IMR-90 (cell line): ENCODE measurements around the gene MAP3K5.

Source experiments
- BHLHE40 ChIP-seq: fragments of 150-350 bp; IDR thresholded peaks from 2 replicates; pipeline ENCODE4 v1.6.1; 2016; ENCODE audit warnings: mild to moderate bottlenecking, low read depth, low read length
- CEBPB ChIP-seq: IDR thresholded peaks from 2 replicates; pipeline ENCODE4 v1.6.1; 2012; ENCODE audit warnings: low read depth, low read length, improper control_type of control experiment
- MAFK ChIP-seq: IDR thresholded peaks from 2 replicates; pipeline ENCODE4 v1.6.1; 2012; ENCODE audit warnings: low read depth, low read length, improper control_type of control experiment
- MAZ ChIP-seq: IDR thresholded peaks from 2 replicates; pipeline ENCODE4 v1.6.1; 2012; ENCODE audit warnings: low read depth, mild to moderate bottlenecking, low read length, improper control_type of control experiment, moderate library complexity, borderline replicate concordance
- MXI1 ChIP-seq: IDR thresholded peaks from 2 replicates; pipeline ENCODE4 v1.6.1; 2012; ENCODE audit warnings: low read depth, mild to moderate bottlenecking, low read length, moderate library complexity, borderline replicate concordance
- NFE2L2 ChIP-seq: fragments of 150-350 bp; IDR thresholded peaks from 2 replicates; pipeline ENCODE4 v1.6.1; 2016; ENCODE audit warnings: low read depth, mild to moderate bottlenecking, low read length
- POLR2A ChIP-seq: IDR thresholded peaks from 2 replicates; pipeline ENCODE4 v1.6.1; 2012; ENCODE audit warnings: mild to moderate bottlenecking, low read depth, low read length
- RAD21 ChIP-seq: IDR thresholded peaks from 2 replicates; pipeline ENCODE4 v1.6.1; 2012; ENCODE audit warnings: low read length, improper control_type of control experiment
- RCOR1 ChIP-seq: IDR thresholded peaks from 2 replicates; pipeline ENCODE4 v1.6.1; 2012; ENCODE audit warnings: mild to moderate bottlenecking, low read length, improper control_type of control experiment; ENCODE audit not compliant: insufficient replicate concordance
- RFX5 ChIP-seq: IDR thresholded peaks from 2 replicates; pipeline ENCODE4 v1.8.0; 2012; ENCODE audit warnings: low read depth, mild to moderate bottlenecking, low read length, moderate library complexity
- TF ChIP-seq, protein P1 (sequence below): fragments of 150-350 bp; IDR thresholded peaks from 2 replicates; pipeline ENCODE4 v1.6.1; 2017; ENCODE audit warnings: mild to moderate bottlenecking, antibody characterized with exemption, low read length, low read depth
- TF ChIP-seq, protein P2 (sequence below): conservative IDR thresholded peaks from 2 replicates; pipeline ENCODE4 v1.5.1; 2012; ENCODE audit warnings: mild to moderate bottlenecking, low read depth, low read length, improper control_type of control experiment
- TF ChIP-seq, protein P3 (sequence below): fragments of 150-350 bp; IDR thresholded peaks from 2 replicates; pipeline ENCODE4 v1.6.1; 2016; ENCODE audit warnings: low read depth, mild to moderate bottlenecking, low read length, moderate library complexity, borderline replicate concordance

DNA sequence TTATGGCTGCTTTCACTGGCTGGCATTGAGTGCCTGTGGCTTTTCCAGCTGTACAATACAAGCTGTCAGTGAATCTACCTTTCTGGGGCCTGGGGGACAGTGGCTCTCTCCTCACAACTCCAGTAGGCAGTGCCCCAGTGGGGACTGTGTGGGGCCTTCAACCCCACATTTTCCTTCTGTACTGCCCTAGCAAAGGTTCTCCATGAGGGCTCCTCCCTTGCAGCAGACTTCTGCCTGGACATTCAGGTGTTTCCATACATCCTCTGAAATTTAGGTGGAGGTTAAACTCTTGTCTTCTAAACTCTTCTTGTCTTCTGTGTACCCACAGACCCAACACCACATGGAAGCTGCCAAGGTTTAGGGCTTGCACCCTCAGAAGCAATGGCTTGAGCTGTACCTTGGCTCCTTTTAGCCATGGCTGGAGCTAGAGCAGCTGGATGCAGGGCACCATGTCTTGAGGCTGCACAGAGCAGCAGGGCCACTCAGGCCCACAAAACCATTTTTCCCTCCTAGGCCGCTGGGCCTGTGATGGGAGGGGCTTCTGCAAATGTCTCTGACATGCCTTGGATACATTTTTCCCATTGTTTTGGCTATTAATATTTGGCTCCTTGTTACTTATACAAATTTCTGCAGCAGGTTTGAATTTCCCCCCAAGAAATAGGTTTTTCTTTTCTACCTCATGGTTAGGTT is 39.7 kb upstream of the MAP3K5 start:
- TF ChIP-seq, protein P1, sequence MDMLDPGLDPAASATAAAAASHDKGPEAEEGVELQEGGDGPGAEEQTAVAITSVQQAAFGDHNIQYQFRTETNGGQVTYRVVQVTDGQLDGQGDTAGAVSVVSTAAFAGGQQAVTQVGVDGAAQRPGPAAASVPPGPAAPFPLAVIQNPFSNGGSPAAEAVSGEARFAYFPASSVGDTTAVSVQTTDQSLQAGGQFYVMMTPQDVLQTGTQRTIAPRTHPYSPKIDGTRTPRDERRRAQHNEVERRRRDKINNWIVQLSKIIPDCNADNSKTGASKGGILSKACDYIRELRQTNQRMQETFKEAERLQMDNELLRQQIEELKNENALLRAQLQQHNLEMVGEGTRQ = no peak
- TF ChIP-seq, protein P2, sequence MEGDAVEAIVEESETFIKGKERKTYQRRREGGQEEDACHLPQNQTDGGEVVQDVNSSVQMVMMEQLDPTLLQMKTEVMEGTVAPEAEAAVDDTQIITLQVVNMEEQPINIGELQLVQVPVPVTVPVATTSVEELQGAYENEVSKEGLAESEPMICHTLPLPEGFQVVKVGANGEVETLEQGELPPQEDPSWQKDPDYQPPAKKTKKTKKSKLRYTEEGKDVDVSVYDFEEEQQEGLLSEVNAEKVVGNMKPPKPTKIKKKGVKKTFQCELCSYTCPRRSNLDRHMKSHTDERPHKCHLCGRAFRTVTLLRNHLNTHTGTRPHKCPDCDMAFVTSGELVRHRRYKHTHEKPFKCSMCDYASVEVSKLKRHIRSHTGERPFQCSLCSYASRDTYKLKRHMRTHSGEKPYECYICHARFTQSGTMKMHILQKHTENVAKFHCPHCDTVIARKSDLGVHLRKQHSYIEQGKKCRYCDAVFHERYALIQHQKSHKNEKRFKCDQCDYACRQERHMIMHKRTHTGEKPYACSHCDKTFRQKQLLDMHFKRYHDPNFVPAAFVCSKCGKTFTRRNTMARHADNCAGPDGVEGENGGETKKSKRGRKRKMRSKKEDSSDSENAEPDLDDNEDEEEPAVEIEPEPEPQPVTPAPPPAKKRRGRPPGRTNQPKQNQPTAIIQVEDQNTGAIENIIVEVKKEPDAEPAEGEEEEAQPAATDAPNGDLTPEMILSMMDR = no peak
- no peak for TF ChIP-seq NFE2L2
- no peak for TF ChIP-seq POLR2A
- TF ChIP-seq RAD21 = no peak
- TF ChIP-seq RCOR1 = no peak
- no peak for TF ChIP-seq CEBPB
- no peak for TF ChIP-seq BHLHE40
- TF ChIP-seq, protein P3, sequence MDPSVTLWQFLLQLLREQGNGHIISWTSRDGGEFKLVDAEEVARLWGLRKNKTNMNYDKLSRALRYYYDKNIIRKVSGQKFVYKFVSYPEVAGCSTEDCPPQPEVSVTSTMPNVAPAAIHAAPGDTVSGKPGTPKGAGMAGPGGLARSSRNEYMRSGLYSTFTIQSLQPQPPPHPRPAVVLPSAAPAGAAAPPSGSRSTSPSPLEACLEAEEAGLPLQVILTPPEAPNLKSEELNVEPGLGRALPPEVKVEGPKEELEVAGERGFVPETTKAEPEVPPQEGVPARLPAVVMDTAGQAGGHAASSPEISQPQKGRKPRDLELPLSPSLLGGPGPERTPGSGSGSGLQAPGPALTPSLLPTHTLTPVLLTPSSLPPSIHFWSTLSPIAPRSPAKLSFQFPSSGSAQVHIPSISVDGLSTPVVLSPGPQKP = no peak
- no peak for TF ChIP-seq MAFK
- TF ChIP-seq RFX5 = no peak
- TF ChIP-seq MXI1 = no peak
- no peak for TF ChIP-seq MAZ
